Gastrocnemius medialis (tissue), 4 donors: Measurements from ENCODE around the gene IFIT1B. TPM values are rescaled to one million over a fixed set of nuclear protein-coding genes. Genes with fewer than 3 reads are reported as not detected.
A peak's percentile ranks its signal among the peaks of the same experiment; 100 is the strongest.
"Not testable (repeated sequence)": the region's sequence is repeated elsewhere in the genome, so short reads cannot be mapped to it uniquely, and the experiment has no call there.

Experiments used
- ATAC-seq, 2 donors: fragments of 150-250 bp; one replicate each; pipeline ENCODE4 v1.9.1; 2016
- DNase-seq, 2 donors: peaks; one replicate each; pipeline ENCODE4 v3.0.0-alpha.2; 2019
- H3K27ac ChIP-seq, 4 donors: fragments of 200-600 bp; sonication (generic); 1 replicate in 1 of 4; 2 replicates in 3 of 4; pipeline ENCODE4 v1.5.1; 2016 to 2018; ENCODE audit warnings: mild to moderate bottlenecking in 2 of 4, moderate library complexity in 1 of 4
- H3K27me3 ChIP-seq, 3 donors: fragments of 200-600 bp; sonication (generic) in 2 of 3; 1 replicate in 1 of 3; 2 replicates in 2 of 3; pipeline versions ENCODE4 v1.5.1 to v1.6.0; 2016 to 2019; ENCODE audit warnings: mild to moderate bottlenecking in 1 of 3, moderate library complexity in 1 of 3
- H3K36me3 ChIP-seq, 2 donors: fragments of 200-600 bp; sonication (generic) in 1 of 2; one replicate each; pipeline ENCODE4 v1.5.1; 2017 to 2018
- H3K4me1 ChIP-seq, 2 donors: fragments of 200-600 bp; sonication (generic) in 1 of 2; one replicate each; pipeline ENCODE4 v1.5.1; 2016 to 2017; ENCODE audit warnings: mild to moderate bottlenecking in 2 of 2
- H3K4me3 ChIP-seq, 4 donors: fragments of 200-600 bp; sonication (generic) in 3 of 4; 1 replicate in 1 of 4; 2 replicates in 3 of 4; pipeline ENCODE4 v1.5.1; 2016 to 2019; ENCODE audit warnings: mild to moderate bottlenecking in 2 of 4
- H3K9me3 ChIP-seq, 3 donors: fragments of 200-600 bp; sonication (generic) in 2 of 3; 1 replicate in 1 of 3; 2 replicates in 2 of 3; pipeline ENCODE4 v1.5.1; 2016 to 2019
- POLR2A ChIP-seq, 2 donors: fragments of 450-650 bp; IDR thresholded peaks; one replicate each; pipeline ENCODE4 v1.6.1; 2017; ENCODE audit warnings: antibody characterized with exemption in 2 of 2, mild to moderate bottlenecking in 2 of 2, moderate library complexity in 2 of 2
- in situ Hi-C, 4 donors: fragments of 200-750 bp; cut with MboI; loops; one replicate each; pipeline versions ENCODE4 v1.15.0 to v1.8.0; 2017; ENCODE audit warnings: low sequenced_read_pairs in 4 of 4
- intact Hi-C: fragments of 100-400 bp; cut with DNase I; formaldehyde crosslinking; loops from one replicate; pipeline ENCODE4 v1.15.1; 2023; ENCODE audit warnings: low total_unique reads
- total RNA-seq, 4 donors: library from RNA; depleted of rRNA; stranded (reverse); fragments of >200 nt; gene quantifications; one replicate each; pipeline versions ENCODE4 v1.1.0 to v1.2.3, GENCODE V29; 2016
- TF ChIP-seq, protein P1 (sequence below), 5 experiments: fragments of 450-650 bp in 3 of 5; fragments of 200-600 bp in 2 of 5; sonication (generic) in 2 of 5; IDR thresholded peaks in 4 of 5; conservative IDR thresholded peaks in 1 of 5; 1 replicate in 4 of 5; 2 replicates in 1 of 5; pipeline ENCODE4 v1.5.1; 2016 to 2019; ENCODE audit warnings: antibody characterized with exemption in 5 of 5, mild to moderate bottlenecking in 3 of 5, moderate library complexity in 3 of 5

The IFIT1B gene, protein sequence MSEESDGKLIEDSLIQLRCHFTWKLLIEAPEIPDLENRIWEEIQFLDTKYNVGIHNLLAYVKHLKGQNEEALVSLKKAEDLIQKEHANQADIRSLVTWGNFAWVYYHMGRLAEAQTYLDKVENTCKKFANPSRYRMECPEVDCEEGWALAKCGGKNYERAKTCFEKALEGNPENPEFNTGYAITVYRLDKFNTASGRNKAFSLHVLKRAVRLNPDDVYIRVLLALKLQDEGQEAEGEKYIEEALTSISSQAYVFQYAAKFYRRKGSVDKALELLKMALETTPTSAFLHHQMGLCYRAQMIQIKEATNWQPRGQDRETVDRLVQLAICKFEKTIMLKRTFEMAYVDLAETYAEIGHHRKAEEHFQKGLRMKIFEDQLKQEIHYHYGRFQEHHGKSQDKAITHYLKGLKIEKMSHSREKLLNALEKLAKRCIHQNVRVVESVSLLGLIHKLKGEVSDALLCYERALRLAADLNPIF
- total RNA-seq: not detected

GRCh38 chr10:89377705-89378637 lies at the start of gene IFIT1B:
IFIT1B (plus strand) TSS chr10:89378056; CDS start chr10:89378136, 80 bp downstream.
- no peak within 1 kb of the TSS for H3K4me3 ChIP-seq
- ATAC-seq (no peak), DNase-seq (no peak)
- H3K9me3 ChIP-seq: no peaks in the 10 kb centered on the region
- H3K4me1 ChIP-seq: peaks cover 18 to 19% of the 10 kb centered on the region in 2 donors
- H3K27ac ChIP-seq: no peak within 1 kb of the TSS
- in situ Hi-C loops (loop anchor here in 1 of 4 donors (25.0 kb wide), 1 partner anchor 91 kb away; no protein-coding TSS in a partner anchor), intact Hi-C loops (loop anchor here (5.0 to 10.0 kb wide), 2 partner anchors 51 to 1847 kb away; partner anchors contain the start of genes IFIT3 and PCGF5)
- H3K27me3 ChIP-seq: no peaks in the 10 kb centered on the region
- no peaks in the 10 kb centered on the region for H3K36me3 ChIP-seq
- no peak for TF ChIP-seq POLR2A (IDR thresholded peaks at IDR 0.05)
- TF ChIP-seq, protein P1, sequence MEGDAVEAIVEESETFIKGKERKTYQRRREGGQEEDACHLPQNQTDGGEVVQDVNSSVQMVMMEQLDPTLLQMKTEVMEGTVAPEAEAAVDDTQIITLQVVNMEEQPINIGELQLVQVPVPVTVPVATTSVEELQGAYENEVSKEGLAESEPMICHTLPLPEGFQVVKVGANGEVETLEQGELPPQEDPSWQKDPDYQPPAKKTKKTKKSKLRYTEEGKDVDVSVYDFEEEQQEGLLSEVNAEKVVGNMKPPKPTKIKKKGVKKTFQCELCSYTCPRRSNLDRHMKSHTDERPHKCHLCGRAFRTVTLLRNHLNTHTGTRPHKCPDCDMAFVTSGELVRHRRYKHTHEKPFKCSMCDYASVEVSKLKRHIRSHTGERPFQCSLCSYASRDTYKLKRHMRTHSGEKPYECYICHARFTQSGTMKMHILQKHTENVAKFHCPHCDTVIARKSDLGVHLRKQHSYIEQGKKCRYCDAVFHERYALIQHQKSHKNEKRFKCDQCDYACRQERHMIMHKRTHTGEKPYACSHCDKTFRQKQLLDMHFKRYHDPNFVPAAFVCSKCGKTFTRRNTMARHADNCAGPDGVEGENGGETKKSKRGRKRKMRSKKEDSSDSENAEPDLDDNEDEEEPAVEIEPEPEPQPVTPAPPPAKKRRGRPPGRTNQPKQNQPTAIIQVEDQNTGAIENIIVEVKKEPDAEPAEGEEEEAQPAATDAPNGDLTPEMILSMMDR (IDR thresholded peaks at IDR 0.05 in 4 of 5, conservative IDR thresholded peaks at IDR 0.05 in 1 of 5): no peak

- Histone ChIP-seq H3K4me3 (no peak overlapping the region), H3K27ac (peak overlapping the region; percentile 73 to 82 (median 80)), H3K9me3 (no peaks in the 10 kb centered on the region), H3K4me1 (peaks cover 31 to 44% of the 10 kb centered on the region in 2 donors), H3K27me3 (no peaks in the 10 kb centered on the region), H3K36me3 (no peaks in the 10 kb centered on the region)
- ATAC-seq: no peak
- no peak for TF ChIP-seq POLR2A (IDR thresholded peaks at IDR 0.05)
- TF ChIP-seq, protein P1 (IDR thresholded peaks at IDR 0.05 in 4 of 5, conservative IDR thresholded peaks at IDR 0.05 in 1 of 5): no peak
- DNase-seq: no peak
- intact Hi-C loops (loop anchor here (5.0 kb wide), 1 partner anchor 48 kb away; the partner anchor contains the start of gene IFIT1B), in situ Hi-C loops (no loop called here)
Measured at GRCh38 chr10:89329151-89329550, 48.7 kb upstream of the IFIT1B start.

- H3K4me3 ChIP-seq, ATAC-seq, intact Hi-C loops, in situ Hi-C loops, H3K27me3 ChIP-seq, H3K36me3 ChIP-seq, DNase-seq, H3K9me3 ChIP-seq: not testable (repeated sequence)
- Histone ChIP-seq H3K4me1 (peaks cover 32 to 47% of the 10 kb centered on the region in 2 donors), H3K27ac (peak overlapping the region; percentile 41 to 82 (median 80))
Measured at GRCh38 chr10:89330014-89330413, 47.8 kb upstream of the IFIT1B start.

- peaks cover 32 to 47% of the 10 kb centered on the region in 2 donors for H3K4me1 ChIP-seq
- H3K9me3 ChIP-seq: no peaks in the 10 kb centered on the region
- no peak overlapping the region for H3K4me3 ChIP-seq
- H3K27ac ChIP-seq: peak overlapping the region; percentile 41 to 82 (median 80)
- in situ Hi-C loops (no loop called here), intact Hi-C loops (no loop called here)
- H3K27me3 ChIP-seq: no peaks in the 10 kb centered on the region
- TF ChIP-seq, protein P1 (IDR thresholded peaks at IDR 0.05 in 4 of 5, conservative IDR thresholded peaks at IDR 0.05 in 1 of 5): no peak
- no peak for TF ChIP-seq POLR2A (IDR thresholded peaks at IDR 0.05)
- DNase-seq (no peak), ATAC-seq (no peak)
- no peaks in the 10 kb centered on the region for H3K36me3 ChIP-seq
Measured at GRCh38 chr10:89330537-89331212, 47.2 kb upstream of the IFIT1B start.

DNA sequence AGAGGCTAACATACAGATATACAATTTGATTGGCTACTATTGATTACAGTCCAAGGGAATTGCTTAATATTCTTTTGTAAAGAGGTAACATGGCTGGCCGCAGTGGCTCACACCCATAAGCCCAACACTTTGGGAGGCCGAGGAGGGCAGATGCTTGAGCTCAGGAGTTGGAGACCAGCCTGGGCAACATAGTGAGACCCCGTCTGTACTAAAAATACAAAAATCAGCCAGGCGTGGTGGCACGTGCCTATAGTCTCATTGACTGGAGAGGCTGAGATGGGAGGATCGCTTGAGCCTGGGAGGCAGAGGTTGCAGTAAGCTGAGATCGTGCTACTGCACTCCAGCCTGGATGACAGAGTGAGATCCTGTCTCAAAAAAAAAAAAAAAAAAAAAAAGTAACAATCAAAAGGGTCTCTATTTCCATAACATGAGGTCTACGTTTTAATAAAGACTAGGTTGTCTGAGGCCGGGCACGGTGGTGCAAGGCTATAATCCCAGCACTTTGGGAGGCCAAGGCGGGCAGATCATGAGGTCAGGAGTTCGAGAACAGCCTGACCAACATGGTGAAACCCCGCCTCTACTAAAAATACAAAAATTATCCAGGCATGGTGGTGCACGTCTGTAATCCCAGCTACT lies 46.3 kb upstream of the IFIT1B start:
- H3K36me3 ChIP-seq, H3K9me3 ChIP-seq, H3K27me3 ChIP-seq, ATAC-seq, DNase-seq, in situ Hi-C loops, intact Hi-C loops: not testable (repeated sequence)
- Histone ChIP-seq H3K27ac (peak overlapping the region; percentile 56 to 82 (median 80)), H3K4me3 (peak overlapping the region in 3 of 4 donors; percentile 33 to 49 (median 41)), H3K4me1 (peaks cover 32 to 47% of the 10 kb centered on the region in 2 donors)
